Measurements from ENCODE around the gene MGAT2.

DNA sequence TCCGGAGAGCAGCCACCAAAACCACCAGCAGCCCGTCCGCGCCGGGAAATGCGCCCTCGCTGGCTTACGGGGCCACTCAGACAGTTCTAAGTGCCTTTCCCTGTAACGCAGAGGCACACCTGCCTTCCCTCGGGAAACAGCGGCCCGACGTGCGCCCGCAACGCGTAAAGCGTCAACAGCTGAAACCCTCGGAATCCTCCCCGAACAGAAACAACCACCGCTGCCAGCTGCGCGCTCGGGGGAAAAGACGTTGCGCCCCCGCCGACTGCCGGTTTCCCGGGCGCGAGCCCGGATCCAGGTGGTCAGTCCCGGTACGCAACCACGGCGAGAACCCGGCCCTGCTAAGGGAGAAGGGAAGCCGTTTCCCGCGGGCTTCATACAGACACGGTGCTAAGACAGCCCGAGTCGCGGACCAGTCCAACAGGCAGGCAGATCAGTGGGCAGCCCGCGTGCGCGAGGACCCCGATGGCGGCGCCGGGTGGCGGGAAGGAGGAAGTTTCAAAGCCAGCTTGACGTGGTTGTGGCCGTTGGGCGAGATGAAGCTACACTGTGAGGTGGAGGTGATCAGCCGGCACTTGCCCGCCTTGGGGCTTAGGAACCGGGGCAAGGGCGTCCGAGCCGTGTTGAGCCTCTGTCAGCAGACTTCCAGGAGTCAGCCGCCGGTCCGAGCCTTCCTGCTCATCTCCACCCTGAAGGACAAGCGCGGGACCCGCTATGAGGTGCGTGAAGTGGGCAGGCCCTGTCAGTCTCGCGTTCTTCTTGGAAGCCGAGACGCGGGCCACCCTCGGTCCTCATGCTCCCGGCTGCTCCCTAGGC is 21.9 kb upstream of the MGAT2 start, which contains the start of gene LRR1:
- peak in 1 of 2 donors; percentile 76 for TF ChIP-seq POLR2A (IDR thresholded peaks at IDR 0.05)
- TF ChIP-seq, protein P1, sequence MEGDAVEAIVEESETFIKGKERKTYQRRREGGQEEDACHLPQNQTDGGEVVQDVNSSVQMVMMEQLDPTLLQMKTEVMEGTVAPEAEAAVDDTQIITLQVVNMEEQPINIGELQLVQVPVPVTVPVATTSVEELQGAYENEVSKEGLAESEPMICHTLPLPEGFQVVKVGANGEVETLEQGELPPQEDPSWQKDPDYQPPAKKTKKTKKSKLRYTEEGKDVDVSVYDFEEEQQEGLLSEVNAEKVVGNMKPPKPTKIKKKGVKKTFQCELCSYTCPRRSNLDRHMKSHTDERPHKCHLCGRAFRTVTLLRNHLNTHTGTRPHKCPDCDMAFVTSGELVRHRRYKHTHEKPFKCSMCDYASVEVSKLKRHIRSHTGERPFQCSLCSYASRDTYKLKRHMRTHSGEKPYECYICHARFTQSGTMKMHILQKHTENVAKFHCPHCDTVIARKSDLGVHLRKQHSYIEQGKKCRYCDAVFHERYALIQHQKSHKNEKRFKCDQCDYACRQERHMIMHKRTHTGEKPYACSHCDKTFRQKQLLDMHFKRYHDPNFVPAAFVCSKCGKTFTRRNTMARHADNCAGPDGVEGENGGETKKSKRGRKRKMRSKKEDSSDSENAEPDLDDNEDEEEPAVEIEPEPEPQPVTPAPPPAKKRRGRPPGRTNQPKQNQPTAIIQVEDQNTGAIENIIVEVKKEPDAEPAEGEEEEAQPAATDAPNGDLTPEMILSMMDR (IDR thresholded peaks at IDR 0.05) = peak in 1 of 6 experiments; percentile 13
